ENCODE results near the gene ASIC3. TPM values are rescaled to one million over a fixed set of nuclear protein-coding genes. Genes with fewer than 3 reads are reported as not detected.

Gene ASIC3
- total and polyA plus RNA-seq, 2 donors (not counting 3 experiments of a cell fraction or from before 2014, with no cell fraction given) = 0.69 to 0.70 TPM

DNA sequence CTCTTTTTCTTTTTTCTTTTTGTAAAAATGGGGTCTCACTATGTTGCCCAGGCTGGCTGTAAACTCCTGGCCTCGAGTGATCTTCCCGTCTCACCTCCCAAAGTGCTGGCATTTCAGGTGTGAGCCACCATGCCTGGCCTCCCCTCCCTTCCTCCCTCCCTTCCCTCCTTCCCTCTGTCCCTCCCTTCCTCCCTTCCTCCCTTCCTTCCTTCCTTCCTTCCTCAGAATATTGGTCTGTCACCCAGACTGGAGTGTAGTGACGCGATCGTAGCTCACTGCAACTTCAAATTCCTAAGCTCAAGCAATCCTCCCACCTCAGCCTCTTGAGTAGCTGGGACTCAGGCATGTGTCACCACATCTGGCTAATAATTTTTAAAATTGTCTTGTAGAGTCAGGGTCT lies 46.3 kb downstream of the ASIC3 start:
- TF ChIP-seq, protein P1, sequence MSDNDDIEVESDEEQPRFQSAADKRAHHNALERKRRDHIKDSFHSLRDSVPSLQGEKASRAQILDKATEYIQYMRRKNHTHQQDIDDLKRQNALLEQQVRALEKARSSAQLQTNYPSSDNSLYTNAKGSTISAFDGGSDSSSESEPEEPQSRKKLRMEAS (IDR thresholded peaks at IDR 0.05; ENCODE audit: insufficient read depth, insufficient read length) = no peak
- TF ChIP-seq GATA2 (IDR thresholded peaks at IDR 0.05; ENCODE audit: insufficient read depth, insufficient read length, low read depth, low read length) (no peak), JUN (IDR thresholded peaks at IDR 0.05; ENCODE audit: borderline replicate concordance, insufficient read depth, insufficient read length, low read depth) (no peak), EZH2 (IDR thresholded peaks at IDR 0.05; ENCODE audit: borderline replicate concordance, low read depth, low read length, severe bottlenecking) (no peak), FOS (IDR thresholded peaks at IDR 0.05; ENCODE audit: borderline replicate concordance, insufficient read depth, low read length) (no peak), POLR2AphosphoS5 (IDR thresholded peaks at IDR 0.05; ENCODE audit: insufficient read depth, low read depth, low read length) (no peak), CTCF (IDR thresholded peaks at IDR 0.05; ENCODE audit: extremely low read depth in 1 of 2, insufficient read depth in 1 of 2, low read depth in 1 of 2, low read length in 2 of 2) (no peak), MYC (IDR thresholded peaks at IDR 0.05; ENCODE audit: low read depth, low read length) (no peak), POLR2A (IDR thresholded peaks at IDR 0.05; ENCODE audit: low read depth, low read length) (no peak)
- H3K4me2 ChIP-seq (ENCODE audit: insufficient read depth, low read length) = no peak overlapping the region
- H4K20me1 ChIP-seq (replicated peaks; ENCODE audit: control insufficient read depth, extremely low read depth, insufficient read depth, low read length) = no peaks in the 10 kb centered on the region
- FAIRE-seq = peak; percentile 75
- no peak overlapping the region for H3K27ac ChIP-seq (ENCODE audit: insufficient read depth, low read depth, low read length)
- dilution Hi-C loops (cut with MboI; ENCODE audit: extremely low pct_ligation_motif_present, low sequenced_read_pairs) (no loop called here), intact Hi-C loops (cut with micrococcal nuclease) (loop anchor here (1.0 kb wide), 1 partner anchor 10 kb away; no protein-coding TSS in a partner anchor)
- CTCF ChIA-PET = interaction anchor here (0.8 to 2.3 kb wide), 3 partner anchors 13 to 29 kb away, joined by 3 to 8 read pairs (median 3); no protein-coding TSS in a partner anchor
- no peaks in the 10 kb centered on the region for H3K27me3 ChIP-seq (ENCODE audit: control insufficient read depth in 2 of 2, insufficient read depth in 2 of 2, low read length in 2 of 2)
- H3K4me1 ChIP-seq (ENCODE audit: control insufficient read depth, extremely low read depth, insufficient read depth, low read length) = peaks cover 27% of the 10 kb centered on the region
- no peak overlapping the region for H3K9ac ChIP-seq (replicated peaks; ENCODE audit: extremely low read depth, insufficient read depth, low read length)
- H2AFZ ChIP-seq (ENCODE audit: low read depth, low read length) = no peak overlapping the region
- no peaks in the 10 kb centered on the region for H3K9me1 ChIP-seq (replicated peaks; ENCODE audit: control insufficient read depth, extremely low read depth, insufficient read depth, low read length)
- DNase-seq (ENCODE audit: low read depth, low spot score) = no peak
- peaks cover 0 to 12% of the 10 kb centered on the region in 2 experiments for H3K36me3 ChIP-seq (ENCODE audit: control insufficient read depth in 2 of 2, extremely low read depth in 1 of 2, insufficient read depth in 2 of 2, low read length in 2 of 2)
- BruUV-seq (replicated peaks) = no TSS peak
- H3K9me3 ChIP-seq (replicated peaks; ENCODE audit: control insufficient read depth, insufficient read depth, low read length) = no peaks in the 10 kb centered on the region
- POLR2A ChIA-PET = no interaction called here
- H3K4me3 ChIP-seq (replicated peaks in 1 of 3; ENCODE audit: insufficient read depth in 1 of 3, low read depth in 1 of 3, low read length in 3 of 3) = no peak overlapping the region
- H3K79me2 ChIP-seq (ENCODE audit: control insufficient read depth, insufficient read depth, low read length) = peaks cover 93% of the 10 kb centered on the region

All from endothelial cell of umbilical vein (primary cell).